ENCODE measurements around the gene APC2.

Gene APC2

GRCh38 chr19:1427221-1427920 is 22.6 kb upstream of the APC2 start:
- H3K4me3 ChIP-seq (ENCODE audit: low read length): no peak overlapping the region
- DNase-seq (ENCODE audit: low read depth, low spot score): no peak

- no peak for DNase-seq (ENCODE audit: low read depth, low spot score)
- H3K4me3 ChIP-seq (ENCODE audit: low read length): no peak overlapping the region
Observed at GRCh38 chr19:1428738-1429391, 21.1 kb upstream of the APC2 start.

DNA sequence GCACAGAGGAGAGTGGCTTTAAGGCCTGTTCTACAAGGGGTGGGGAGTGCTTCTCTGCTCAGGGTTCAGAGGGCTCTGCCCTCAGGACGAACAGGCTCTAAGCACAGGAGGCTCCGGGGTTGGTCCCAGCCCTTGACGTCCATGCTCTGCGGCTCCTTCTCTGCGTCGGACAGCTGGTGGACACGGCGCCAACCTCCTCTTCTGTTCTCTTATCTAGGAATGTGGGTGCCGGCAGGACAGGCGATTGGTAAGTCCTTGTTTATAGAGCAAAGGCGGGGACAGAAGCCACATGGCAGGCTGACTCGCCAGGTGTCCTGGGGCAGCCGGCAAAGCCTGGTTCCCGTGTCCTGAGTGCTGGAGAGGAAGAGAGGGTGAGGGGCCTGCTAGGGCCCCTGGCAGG is 20.2 kb upstream of the APC2 start:
- no peak for DNase-seq (ENCODE audit: low read depth, low spot score)
- H3K4me3 ChIP-seq (ENCODE audit: low read length): no peak overlapping the region

- no peak for DNase-seq (ENCODE audit: low read depth, low spot score)
- H3K4me3 ChIP-seq (ENCODE audit: low read length): no peak overlapping the region
Observed at GRCh38 chr19:1430246-1430645, 19.7 kb upstream of the APC2 start.

- no peak overlapping the region for H3K4me3 ChIP-seq (ENCODE audit: low read length)
- no peak for DNase-seq (ENCODE audit: low read depth, low spot score)
Observed at GRCh38 chr19:1431759-1432506, 18.0 kb upstream of the APC2 start.

- H3K4me3 ChIP-seq (ENCODE audit: low read length): no peak overlapping the region
- no peak for DNase-seq (ENCODE audit: low read depth, low spot score)
Observed at GRCh38 chr19:1432507-1432887, 17.4 kb upstream of the APC2 start.

DNA sequence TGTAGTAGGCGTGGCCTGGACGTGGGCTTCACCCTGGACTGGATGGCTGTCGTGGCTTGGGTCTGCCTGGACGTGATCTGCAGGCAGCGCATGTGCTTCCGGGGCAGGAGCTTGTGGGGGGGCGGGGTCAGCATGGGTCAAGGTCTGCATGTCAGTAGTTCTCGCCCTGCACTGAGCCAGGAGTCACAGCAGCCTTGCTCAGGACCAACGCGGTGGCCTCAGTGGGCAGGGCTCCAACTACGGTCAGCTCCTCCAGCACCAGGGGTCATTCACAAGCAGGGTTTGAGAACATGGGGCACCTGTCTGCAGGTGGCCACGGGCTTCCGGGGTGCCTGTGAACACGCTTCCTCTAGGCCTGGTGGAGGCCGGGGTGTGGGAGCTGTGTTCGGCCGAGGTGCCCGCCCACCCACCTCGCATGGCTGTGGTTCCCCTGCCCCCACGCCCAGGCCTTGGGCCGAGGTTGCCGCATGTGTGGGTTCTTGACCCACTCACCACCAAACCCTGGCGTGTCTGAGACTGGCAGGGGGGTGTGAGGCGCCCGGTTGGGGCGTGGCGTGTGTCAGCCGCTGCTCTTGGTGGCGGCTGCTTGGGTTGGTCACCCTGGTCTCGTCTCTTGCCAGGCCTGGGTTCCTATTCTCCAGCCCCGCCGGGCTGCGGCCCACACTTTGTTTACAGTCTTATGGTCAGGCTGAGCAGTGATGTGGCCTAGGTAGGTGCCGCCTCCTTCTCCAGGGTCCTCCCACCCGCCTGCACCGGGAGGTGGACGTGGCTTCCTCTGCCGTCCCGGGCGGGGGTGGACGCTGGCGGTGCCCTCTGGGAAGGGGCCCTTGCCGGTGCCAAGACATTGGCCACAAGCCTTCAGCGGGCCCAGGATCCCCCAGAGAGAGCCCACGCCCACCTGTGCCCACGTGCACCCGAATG is 16.5 kb upstream of the APC2 start:
- H3K4me3 ChIP-seq (ENCODE audit: low read length): no peak overlapping the region
- DNase-seq (ENCODE audit: low read depth, low spot score): no peak

DNA sequence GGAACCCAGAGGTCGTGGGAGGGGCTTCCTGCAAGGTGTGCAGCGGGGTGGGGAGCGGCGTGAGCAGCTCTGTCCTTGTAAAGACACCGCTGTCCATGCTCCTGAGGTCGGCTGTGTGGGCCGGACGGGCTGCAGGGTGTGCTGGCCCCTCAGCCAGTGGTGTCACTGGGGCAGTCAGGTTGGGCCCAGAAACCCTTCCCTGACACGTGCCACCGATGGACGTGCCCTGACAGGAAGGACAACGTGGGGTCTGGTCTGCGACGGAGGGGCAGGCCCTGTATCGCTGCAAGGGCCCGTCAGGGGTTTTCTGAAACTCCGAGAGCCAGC is 15.9 kb upstream of the APC2 start:
- DNase-seq (ENCODE audit: low read depth, low spot score): no peak
- no peak overlapping the region for H3K4me3 ChIP-seq (ENCODE audit: low read length)

- no peak overlapping the region for H3K4me3 ChIP-seq (ENCODE audit: low read length)
- DNase-seq (ENCODE audit: low read depth, low spot score): no peak
Observed at GRCh38 chr19:1434577-1435060, 15.3 kb upstream of the APC2 start.

DNA sequence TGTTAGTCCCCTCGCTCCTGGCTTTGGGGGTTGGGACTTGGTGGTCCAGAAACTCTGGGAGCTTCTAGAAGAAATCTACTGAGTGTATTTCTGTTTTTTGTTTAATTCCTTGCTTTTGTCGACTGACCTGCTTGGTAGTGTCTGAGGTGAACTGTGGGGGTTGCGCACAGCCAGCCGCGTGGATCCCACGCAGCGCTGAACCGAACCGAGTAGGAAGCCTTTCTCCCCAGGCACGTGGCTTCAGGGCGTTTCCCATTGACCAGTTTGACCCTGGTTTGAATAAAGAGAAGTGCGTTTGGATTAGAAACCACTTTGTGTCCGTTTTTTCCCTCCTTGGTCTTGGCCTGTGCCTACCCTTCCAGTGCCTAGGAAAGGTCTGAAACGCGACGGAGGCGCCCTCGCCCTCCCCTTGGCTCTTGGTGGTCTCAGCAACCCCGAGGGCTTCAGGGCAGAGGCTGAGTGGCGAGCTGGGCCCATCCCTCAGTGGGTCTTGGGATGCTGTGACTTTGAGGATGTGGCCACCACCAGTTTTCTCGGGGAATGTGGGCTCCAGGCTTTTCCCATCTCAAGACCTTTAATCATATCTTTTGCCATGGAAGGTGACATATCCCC is 14.4 kb upstream of the APC2 start:
- no peak overlapping the region for H3K4me3 ChIP-seq (ENCODE audit: low read length)
- DNase-seq (ENCODE audit: low read depth, low spot score): no peak

- no peak for DNase-seq (ENCODE audit: low read depth, low spot score)
- peak overlapping the region; percentile 89 for H3K4me3 ChIP-seq (ENCODE audit: low read length)
Observed at GRCh38 chr19:1437609-1438008, 12.3 kb upstream of the APC2 start.

DNA sequence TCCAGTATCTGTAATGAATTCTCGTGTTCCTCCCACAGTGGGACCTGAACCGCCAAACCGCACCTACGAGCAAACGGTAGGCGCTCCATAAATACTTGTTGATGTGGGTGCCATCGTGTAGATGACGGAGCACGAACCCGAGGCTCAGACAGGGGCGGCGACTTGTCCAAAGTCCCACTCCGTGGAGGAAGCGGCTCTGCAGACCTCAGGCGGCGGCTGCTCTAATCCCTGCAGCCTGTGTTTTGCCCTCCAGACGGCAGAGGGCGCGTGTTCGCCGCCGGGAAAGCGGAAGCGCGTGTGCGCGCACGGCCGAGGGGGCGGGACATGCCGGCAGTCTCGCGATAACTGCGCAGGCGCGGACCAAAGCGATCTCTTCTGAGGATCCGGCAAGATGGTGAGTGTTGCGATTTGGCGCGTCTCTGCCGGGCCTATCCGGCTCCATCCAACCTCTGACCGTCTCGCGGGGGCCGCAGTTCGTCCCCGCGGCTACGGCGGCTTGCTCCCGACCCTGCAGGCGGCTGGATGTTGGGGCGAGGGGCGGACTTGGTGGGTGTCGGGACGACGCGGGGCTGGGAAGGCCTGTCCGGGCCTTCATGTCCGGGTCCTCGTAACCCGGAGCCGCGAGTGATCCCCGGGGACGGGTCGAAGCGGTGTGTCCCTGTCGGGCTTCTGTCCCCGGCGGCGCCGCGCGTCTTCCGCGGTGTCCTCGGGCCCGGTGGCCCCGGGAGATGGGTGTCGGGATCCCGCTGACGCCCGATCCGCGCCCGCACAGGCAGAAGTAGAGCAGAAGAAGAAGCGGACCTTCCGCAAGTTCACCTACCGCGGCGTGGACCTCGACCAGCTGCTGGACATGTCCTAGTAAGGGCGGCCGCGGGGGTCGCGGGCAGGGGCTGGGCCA is 11.6 kb upstream of the APC2 start, which contains the start of gene RPS15:
RPS15 (plus strand) TSS at position 362 of the 898 bp plus-strand sequence; CDS start at position 392, 30 bp downstream.
- H3K4me3 ChIP-seq (ENCODE audit: low read length): peak within 1 kb of the TSS; percentile 89
- DNase-seq (ENCODE audit: low read depth, low spot score): peak; percentile 92

DNA sequence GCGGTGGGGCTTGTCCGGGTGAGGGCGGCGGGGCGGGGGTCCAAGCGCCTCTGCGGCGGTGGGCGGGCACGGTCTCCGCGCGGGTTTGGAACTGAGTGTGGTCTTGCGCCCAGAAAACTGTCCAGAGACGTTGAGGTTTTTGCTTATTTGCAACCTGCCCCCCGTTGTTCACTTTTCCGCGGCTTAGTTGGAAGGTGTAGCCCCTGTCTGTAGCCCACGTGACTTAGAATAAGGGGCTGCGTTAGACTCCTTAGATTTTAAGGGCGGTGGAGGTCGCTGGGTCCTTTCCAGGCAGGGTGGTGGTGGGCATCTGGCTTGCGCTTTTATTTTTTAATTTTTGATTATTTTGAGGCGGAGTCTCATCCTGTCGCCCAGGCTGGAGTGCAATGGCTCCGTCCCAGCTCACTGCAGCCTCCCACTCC is 11.0 kb upstream of the APC2 start:
- no peak for DNase-seq (ENCODE audit: low read depth, low spot score)
- peak overlapping the region; percentile 89 for H3K4me3 ChIP-seq (ENCODE audit: low read length)

DNA sequence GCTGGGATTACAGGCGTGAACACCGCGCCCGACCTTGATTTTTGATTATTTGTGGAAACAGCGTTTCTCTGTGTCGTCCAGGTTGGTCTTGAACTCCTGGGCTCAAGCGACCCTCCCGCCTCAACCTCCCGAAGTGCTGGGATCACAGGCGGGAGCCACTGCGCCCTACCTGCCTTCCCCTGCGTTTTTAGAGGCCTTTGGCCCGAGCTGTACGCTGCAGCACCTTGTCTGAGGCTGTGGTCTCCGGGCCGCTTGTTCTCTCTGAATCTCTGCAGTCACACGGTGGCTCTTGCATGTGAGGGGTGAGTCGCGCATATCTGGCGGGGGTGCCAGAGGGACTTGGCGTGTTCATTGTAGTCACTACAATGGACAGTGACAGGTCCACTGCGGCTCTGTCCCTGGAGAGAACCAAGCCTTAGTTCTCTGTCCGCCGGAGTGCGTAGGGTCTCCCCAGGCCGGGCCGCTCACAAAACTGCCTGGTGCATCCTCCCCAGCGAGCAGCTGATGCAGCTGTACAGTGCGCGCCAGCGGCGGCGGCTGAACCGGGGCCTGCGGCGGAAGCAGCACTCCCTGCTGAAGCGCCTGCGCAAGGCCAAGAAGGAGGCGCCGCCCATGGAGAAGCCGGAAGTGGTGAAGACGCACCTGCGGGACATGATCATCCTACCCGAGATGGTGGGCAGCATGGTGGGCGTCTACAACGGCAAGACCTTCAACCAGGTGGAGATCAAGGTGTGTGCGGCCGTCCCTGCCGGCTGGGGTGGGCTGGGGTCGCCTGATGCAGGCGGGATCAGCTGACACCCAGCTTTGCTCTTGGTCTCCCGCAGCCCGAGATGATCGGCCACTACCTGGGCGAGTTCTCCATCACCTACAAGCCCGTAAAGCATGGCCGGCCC is 10.2 kb upstream of the APC2 start:
- peak; percentile 58 for DNase-seq (ENCODE audit: low read depth, low spot score)
- peak overlapping the region; percentile 89 for H3K4me3 ChIP-seq (ENCODE audit: low read length)

GRCh38 chr19:1440418-1440801 is 9.5 kb upstream of the APC2 start:
- no peak for DNase-seq (ENCODE audit: low read depth, low spot score)
- peak overlapping the region; percentile 89 for H3K4me3 ChIP-seq (ENCODE audit: low read length)

GRCh38 chr19:1441022-1441426 is 8.9 kb upstream of the APC2 start:
- H3K4me3 ChIP-seq (ENCODE audit: low read length): no peak overlapping the region
- DNase-seq (ENCODE audit: low read depth, low spot score): no peak

Data from Jurkat, Clone E6-1 (cell line).